GM13976 (cell line): Measurements from ENCODE around the gene VTI1A.

Source experiments
- DNase-seq: peaks from one replicate; pipeline ENCODE4 v3.0.0; 2012; ENCODE audit warnings: low spot score
- CTCF ChIP-seq: IDR thresholded peaks from 2 replicates; pipeline ENCODE4 v1.5.1; 2012; ENCODE audit warnings: borderline replicate concordance, mild to moderate bottlenecking; ENCODE audit not compliant: insufficient read depth; ENCODE audit errors: extremely low read depth, missing control alignments, control extremely low read depth
- in situ Hi-C: fragments of 300-500 bp; cut with MboI; formaldehyde crosslinking; loops from one replicate; pipeline ENCODE4 v1.12.0; 2022; ENCODE audit warnings: low sequenced_read_pairs, mixed read lengths, inconsistent platforms; ENCODE audit not compliant: unreplicated experiment

VTI1A gene

GRCh38 chr10:112634096-112634830 lies 187.2 kb downstream of the VTI1A start:
- TF ChIP-seq CTCF = no peak
- DNase-seq = no peak

GRCh38 chr10:112637901-112638300 lies 190.9 kb downstream of the VTI1A start:
- DNase-seq = no peak
- in situ Hi-C loops = no loop called here
- TF ChIP-seq CTCF = no peak

More at GRCh38 chr10:112634096-112634830, 187.2 kb downstream of the VTI1A start:
- in situ Hi-C loops = no loop called here

- DNase-seq = no peak
- TF ChIP-seq CTCF = no peak
- in situ Hi-C loops = no loop called here
These were observed 192.3 kb downstream of the VTI1A start for GRCh38 chr10:112639298-112639697.

GRCh38 chr10:112640638-112641037 lies 193.6 kb downstream of the VTI1A start:
- in situ Hi-C loops = no loop called here
- DNase-seq = no peak
- TF ChIP-seq CTCF = no peak

GRCh38 chr10:112643600-112644264 lies 196.7 kb downstream of the VTI1A start:
- DNase-seq = no peak
- in situ Hi-C loops = no loop called here
- TF ChIP-seq CTCF = no peak

GRCh38 chr10:112644265-112644645 lies 197.2 kb downstream of the VTI1A start:
- no peak for TF ChIP-seq CTCF
- in situ Hi-C loops = no loop called here
- DNase-seq = no peak
